ENCODE data around the gene SPRED2. TPM values are rescaled to one million over a fixed set of nuclear protein-coding genes. Genes with fewer than 3 reads are reported as not detected.

The SPRED2 gene
- total and polyA plus RNA-seq, 2 of the 8 experiments (the other 6 are each of a cell fraction or from before 2014, with no cell fraction given), result 15.3 to 22.5 TPM

- TF ChIP-seq SIX5 (IDR thresholded peaks at IDR 0.05; ENCODE audit: low read depth, low read length), result no peak
These were observed 155.3 kb downstream of the SPRED2 start (continued) for GRCh38 chr2:65277118-65277517.

Measured in H1 (cell line).